GM19035 (cell line): Measurements from ENCODE around the gene NKAIN4.
"Not testable (repeated sequence)": the region's sequence is repeated elsewhere in the genome, so short reads cannot be mapped to it uniquely, and the experiment has no call there.

Source experiments
- ATAC-seq: cut with Tn5 transposase; IDR thresholded peaks from one replicate; pipeline ENCODE4 v1.9.1; 2021; ENCODE audit not compliant: unreplicated experiment

Gene NKAIN4

GRCh38 chr20:63238514-63239125, 15.6 kb downstream of the NKAIN4 start:
- ATAC-seq: no peak

GRCh38 chr20:63238031-63238430, 16.2 kb downstream of the NKAIN4 start:
- ATAC-seq: no peak

- no peak for ATAC-seq
These were observed 18.0 kb downstream of the NKAIN4 start for GRCh38 chr20:63236116-63236837.

- no peak for ATAC-seq
These were observed 18.8 kb downstream of the NKAIN4 start, which contains the start of gene BIRC7 for GRCh38 chr20:63235399-63235983. Gene BIRC7, plus strand, starts transcription at chr20:63235905. Its CDS starts 192 bp downstream, at chr20:63236097.

GRCh38 chr20:63234693-63235398, 19.4 kb downstream of the NKAIN4 start:
- no peak for ATAC-seq

GRCh38 chr20:63233924-63234323, 20.3 kb downstream of the NKAIN4 start:
- no peak for ATAC-seq

GRCh38 chr20:63233061-63233344, 21.3 kb downstream of the NKAIN4 start:
- no peak for ATAC-seq

GRCh38 chr20:63232235-63233060, 21.8 kb downstream of the NKAIN4 start:
- ATAC-seq: no peak

- no peak for ATAC-seq
These were observed 23.4 kb downstream of the NKAIN4 start for GRCh38 chr20:63230800-63231268.

- no peak for ATAC-seq
These were observed 25.5 kb downstream of the NKAIN4 start for GRCh38 chr20:63228806-63229205.

GRCh38 chr20:63227260-63227659, 27.0 kb downstream of the NKAIN4 start:
- ATAC-seq: no peak

- no peak for ATAC-seq
These were observed 28.0 kb downstream of the NKAIN4 start for GRCh38 chr20:63226042-63226943.

- ATAC-seq: no peak
These were observed 29.2 kb downstream of the NKAIN4 start for GRCh38 chr20:63225082-63225454.

- ATAC-seq: no peak
These were observed 29.7 kb downstream of the NKAIN4 start for GRCh38 chr20:63224412-63225081.

GRCh38 chr20:63223826-63224207, 30.4 kb downstream of the NKAIN4 start:
- no peak for ATAC-seq

- ATAC-seq: no peak
These were observed 31.0 kb downstream of the NKAIN4 start for GRCh38 chr20:63223121-63223825.

GRCh38 chr20:63222541-63222940, 31.7 kb downstream of the NKAIN4 start:
- no peak for ATAC-seq

GRCh38 chr20:63221400-63222053, 32.7 kb downstream of the NKAIN4 start:
- not testable (repeated sequence) for ATAC-seq
